Panc1 (cell line): ENCODE measurements around the gene RPL18. TPM values are rescaled to one million over a fixed set of nuclear protein-coding genes. Genes with fewer than 3 reads are reported as not detected.

Experiments
- ATAC-seq: fragments of 200-7000 bp; cut with Tn5 transposase; 2 replicates; pipeline ENCODE4 v1.9.1; 2020; ENCODE audit warnings: mild to moderate bottlenecking, moderate library complexity
- BruUV-seq: library from RNA; stranded (reverse); fragments of 400-500 nt; replicated peaks from 2 replicates; lab custom pipeline; 2021; lab: Mats Ljungman, UMichigan
- CTCF ChIA-PET: fragments of 300-600 bp; sonication (Branson Sonifier 250); formaldehyde crosslinking; loops from one replicate; lab custom pipeline; 2022; ENCODE audit warnings: antibody characterized with exemption; lab: Charles Lee
- POLR2A ChIA-PET: fragments of 300-600 bp; sonication (Branson Sonifier 250); formaldehyde crosslinking; loops from one replicate; lab custom pipeline; 2022; ENCODE audit warnings: antibody characterized with exemption; lab: Charles Lee
- DNase-seq: peaks from one replicate; pipeline ENCODE4 v3.0.0-alpha.2; 2010; ENCODE audit warnings: low read depth, low spot score
- H3K27ac ChIP-seq: 2 replicates; pipeline ENCODE4 v1.5.1; 2011; ENCODE audit warnings: mild to moderate bottlenecking, low read length, inconsistent platforms
- H3K27me3 ChIP-seq: fragments of 200-500 bp; sonication (Bioruptor generic); 2 replicates; pipeline ENCODE4 v1.6.0; 2014; ENCODE audit warnings: low read length, inconsistent platforms; ENCODE audit not compliant: control insufficient read depth, insufficient read depth
- H3K36me3 ChIP-seq: fragments of 200-500 bp; sonication (Bioruptor generic); 2 replicates; pipeline ENCODE4 v1.5.1; 2014; ENCODE audit warnings: inconsistent platforms, mild to moderate bottlenecking, low read length, moderate library complexity; ENCODE audit not compliant: control insufficient read depth, insufficient read depth
- H3K4me1 ChIP-seq: 2 replicates; pipeline ENCODE4 v1.5.1; 2011; ENCODE audit warnings: inconsistent platforms, mild to moderate bottlenecking, low read length, moderate library complexity; ENCODE audit not compliant: control insufficient read depth, insufficient read depth
- H3K4me3 ChIP-seq, 2 experiments: 2 replicates each; pipeline ENCODE4 v1.5.1; 2011 to 2012; ENCODE audit warnings: low read depth in 2 of 2, low read length in 2 of 2, mild to moderate bottlenecking in 2 of 2, inconsistent platforms in 1 of 2, moderate library complexity in 1 of 2
- H3K9me3 ChIP-seq: fragments of 200-500 bp; sonication (Bioruptor generic); 2 replicates; pipeline ENCODE4 v1.5.1; 2014; ENCODE audit warnings: low read depth, mild to moderate bottlenecking, inconsistent platforms, low read length, moderate library complexity; ENCODE audit not compliant: control insufficient read depth, insufficient read depth
- CTCF ChIP-seq: fragments of 450-650 bp; IDR thresholded peaks from 2 replicates; pipeline ENCODE4 v1.5.1; 2017; ENCODE audit warnings: mild to moderate bottlenecking
- POLR2AphosphoS5 ChIP-seq: IDR thresholded peaks from 2 replicates; pipeline ENCODE4 v1.6.1; 2012; ENCODE audit warnings: mild to moderate bottlenecking, low read depth, low read length, moderate library complexity
- REST ChIP-seq, 2 experiments: IDR thresholded peaks; 2 replicates each; pipeline ENCODE4 v1.6.1; 2011 to 2012; ENCODE audit warnings: low read depth in 2 of 2, control low read depth in 1 of 2, low read length in 1 of 2, mild to moderate bottlenecking in 1 of 2, moderate library complexity in 1 of 2; ENCODE audit not compliant: insufficient read depth in 1 of 2
- SIN3A ChIP-seq: IDR thresholded peaks from 2 replicates; pipeline ENCODE4 v1.6.1; 2012; ENCODE audit warnings: low read depth, mild to moderate bottlenecking, low read length, moderate library complexity, borderline replicate concordance; ENCODE audit not compliant: insufficient read depth
- TCF7L2 ChIP-seq: IDR thresholded peaks from 2 replicates; pipeline ENCODE4 v1.6.1; 2011; ENCODE audit warnings: mild to moderate bottlenecking, low read depth, low read length, inconsistent platforms
- in situ Hi-C: cut with HindIII; loops from 2 replicates; pipeline ENCODE4 v1.10.0; 2016; ENCODE audit warnings: low sequenced_read_pairs, low pct_unique_long_range_greater_than_20kb
- intact Hi-C: fragments of 100-400 bp; cut with micrococcal nuclease; formaldehyde crosslinking; loops from one replicate; pipeline ENCODE4 v1.10.0; 2022; ENCODE audit not compliant: unreplicated experiment
- total RNA-seq: library from RNA; stranded (reverse); gene quantifications from one replicate; pipeline ENCODE4 v1.2.1, GENCODE V29; 2021; ENCODE audit not compliant: unreplicated experiment

Gene RPL18
- total RNA-seq, 1 experiment from 2014 or later: 670 TPM

DNA sequence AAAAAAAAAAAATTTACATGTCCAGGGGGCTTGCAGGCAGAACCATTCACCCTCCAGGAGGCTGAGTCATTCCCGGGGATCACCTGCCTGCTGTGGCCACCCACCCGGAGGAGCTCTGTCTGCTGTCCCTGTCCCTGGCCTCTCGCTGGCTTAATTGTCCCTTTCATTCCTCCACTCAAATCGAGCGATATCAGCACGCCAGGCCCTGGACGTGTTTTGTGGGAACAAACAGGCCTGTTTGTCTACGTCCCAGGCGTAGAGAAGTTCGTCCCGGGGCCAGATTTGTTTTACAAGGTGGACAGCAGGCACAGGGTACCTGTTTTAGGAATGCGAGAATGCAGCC is 45.8 kb downstream of the RPL18 start:
- H3K4me1 ChIP-seq: peaks cover 11% of the 10 kb centered on the region

GRCh38 chr19:48571378-48572162 is 47.4 kb downstream of the RPL18 start:
- BruUV-seq: no TSS peak
- H3K9me3 ChIP-seq: no peaks in the 10 kb centered on the region
- no peak overlapping the region for H3K27ac ChIP-seq
- POLR2A ChIA-PET: interaction anchor here (0.6 kb wide), 1 partner anchor 710 kb away, joined by 4 read pairs; no protein-coding TSS in a partner anchor
- in situ Hi-C loops (no loop called here), intact Hi-C loops (no loop called here)
- H3K36me3 ChIP-seq: no peaks in the 10 kb centered on the region
- no peaks in the 10 kb centered on the region for H3K27me3 ChIP-seq
- CTCF ChIA-PET: interaction anchor here (0.6 kb wide), 1 partner anchor 40 kb away, joined by 6 read pairs; no protein-coding TSS in a partner anchor
- peaks cover 18% of the 10 kb centered on the region for H3K4me1 ChIP-seq
- no peak for DNase-seq
- ATAC-seq: no peak
- H3K4me3 ChIP-seq: no peak overlapping the region
- TF ChIP-seq POLR2AphosphoS5 (no peak), TCF7L2 (no peak), SIN3A (no peak), REST (IDR thresholded peaks at IDR 0.05; ENCODE audit: insufficient read depth in 1 of 2, low read depth in 2 of 2, low read length in 1 of 2) (no peak)

More for the DNA sequence above, 45.8 kb downstream of the RPL18 start:
- ChIA-PET CTCF (interaction anchor here (0.6 kb wide), 1 partner anchor 160 kb away, joined by 6 read pairs; no protein-coding TSS in a partner anchor), POLR2A (interaction anchor here (0.7 kb wide), 1 partner anchor 11 kb away, joined by 7 read pairs; no protein-coding TSS in a partner anchor)
- Histone ChIP-seq H3K27me3 (no peaks in the 10 kb centered on the region), H3K36me3 (no peaks in the 10 kb centered on the region), H3K9me3 (no peaks in the 10 kb centered on the region), H3K27ac (peak overlapping the region; percentile 59), H3K4me3 (no peak overlapping the region)
- ATAC-seq: no peak
- in situ Hi-C loops: no loop called here
- intact Hi-C loops: no loop called here
- no peak for TF ChIP-seq CTCF
- no peak for TF ChIP-seq SIN3A
- TF ChIP-seq TCF7L2: no peak
- TF ChIP-seq REST (IDR thresholded peaks at IDR 0.05; ENCODE audit: insufficient read depth in 1 of 2, low read depth in 2 of 2, low read length in 1 of 2): no peak
- TF ChIP-seq POLR2AphosphoS5: no peak
- DNase-seq: no peak
- BruUV-seq: no TSS peak
